SIG-M5 (cell line): Measurements from ENCODE around the gene FOXO6.

Experiments
- DNase-seq: peaks from one replicate; lab custom pipeline; 2025; lab: John Stamatoyannopoulos, UW

Gene FOXO6

DNA sequence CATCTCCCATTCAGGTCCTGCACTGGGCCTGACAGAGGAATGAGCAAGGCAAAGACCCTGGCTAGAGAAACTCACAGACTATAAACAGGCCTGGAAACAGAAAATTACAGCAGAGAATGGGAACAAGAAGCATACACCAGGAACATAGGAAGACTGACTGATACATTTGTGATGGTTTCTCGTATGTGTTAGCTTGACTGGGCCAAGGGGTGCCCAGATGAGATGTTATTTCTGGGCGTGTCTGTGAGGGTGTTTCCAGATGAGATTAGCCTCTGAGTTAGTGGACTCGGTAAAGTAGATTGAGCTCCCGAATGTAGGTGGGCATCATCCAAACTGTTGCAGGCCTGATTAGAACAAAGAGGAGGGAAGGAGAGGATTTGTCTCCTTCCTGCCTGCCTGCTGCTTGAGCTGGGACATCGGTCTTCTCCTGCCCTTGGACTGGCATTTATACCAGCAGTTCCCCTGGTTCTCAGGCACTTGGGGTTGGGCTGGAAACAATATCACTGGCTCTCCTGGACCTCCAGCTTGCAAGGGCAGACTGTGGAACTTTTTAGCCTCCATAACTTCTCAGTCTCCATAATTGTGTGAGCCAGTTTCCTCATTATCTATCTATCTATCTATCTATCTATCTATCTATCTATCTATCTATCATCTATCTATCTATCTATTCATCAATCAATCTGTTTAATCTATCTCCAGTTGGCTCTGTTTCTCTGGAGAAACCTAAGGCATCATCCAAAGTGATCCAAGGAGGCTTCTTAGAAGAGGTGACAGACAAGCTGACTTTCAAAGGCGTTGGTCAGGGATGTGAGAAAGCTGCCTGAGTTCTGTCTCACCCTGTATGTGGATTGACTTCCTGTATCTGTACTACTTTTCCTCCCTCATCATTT is 9.7 kb upstream of the FOXO6 start:
- DNase-seq = no peak

- DNase-seq = no peak
Observed at GRCh38 chr1:41353744-41354143, 7.5 kb upstream of the FOXO6 start.

- DNase-seq = no peak
Observed at GRCh38 chr1:41354956-41355355, 6.3 kb upstream of the FOXO6 start.

DNA sequence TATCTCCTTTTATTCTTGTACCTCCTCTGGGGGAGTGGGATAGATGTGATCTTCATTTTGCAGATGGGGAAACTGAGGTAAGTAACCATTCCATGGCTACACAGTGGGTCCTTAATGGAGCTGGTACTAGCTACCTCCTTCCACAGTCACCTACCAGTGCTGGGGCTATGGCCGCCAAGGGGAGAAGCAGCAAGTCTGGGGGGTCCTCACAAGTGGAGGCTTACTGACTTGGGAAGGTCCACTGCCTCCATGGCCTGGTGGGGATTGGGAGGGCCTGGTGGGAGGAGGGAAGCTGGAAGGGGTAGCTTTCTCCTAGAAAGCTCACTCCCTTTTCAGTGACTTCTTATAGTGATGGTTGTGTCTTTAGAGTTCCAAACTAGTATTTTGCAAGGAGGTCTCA is 5.9 kb upstream of the FOXO6 start:
- no peak for DNase-seq

DNA sequence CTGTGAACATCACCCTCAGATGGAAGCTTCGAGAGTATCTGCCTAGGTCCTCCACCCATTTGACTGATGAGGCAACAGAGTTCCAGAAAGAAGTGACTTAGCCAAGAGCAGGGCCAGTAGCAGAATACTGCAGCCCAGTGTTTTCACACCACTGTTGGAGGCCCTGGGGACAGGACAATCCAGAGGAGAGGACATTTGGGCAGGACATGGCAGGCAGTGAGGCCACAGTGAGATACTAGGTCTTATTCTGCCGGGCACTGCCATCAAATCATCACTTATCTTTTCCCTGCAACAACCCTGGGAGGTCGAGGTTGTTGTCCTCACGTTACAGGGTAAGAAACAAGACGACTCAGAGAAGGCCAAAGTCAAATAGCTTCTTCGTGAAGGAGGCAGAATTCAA is 5.5 kb upstream of the FOXO6 start:
- DNase-seq = no peak

DNA sequence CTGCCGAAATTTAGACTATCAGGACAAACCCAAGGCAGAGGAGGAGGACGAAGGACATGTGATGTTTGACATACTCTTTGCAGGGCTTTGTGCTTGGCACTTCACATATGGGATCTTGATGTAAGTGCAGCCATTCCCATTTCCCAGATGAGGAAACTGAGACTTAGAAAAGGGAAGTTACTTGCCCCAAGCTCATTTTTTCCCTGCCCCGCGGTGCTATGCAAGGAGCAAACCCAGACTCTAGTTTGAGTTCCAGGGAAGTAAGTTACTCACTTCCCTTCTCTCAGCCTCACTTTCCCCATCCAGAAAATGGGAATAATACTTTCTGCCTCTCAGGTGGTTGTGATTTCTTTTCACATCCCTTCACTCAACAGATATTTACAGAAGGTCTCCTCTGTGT is 4.5 kb upstream of the FOXO6 start:
- no peak for DNase-seq

GRCh38 chr1:41357451-41358101 is 3.7 kb upstream of the FOXO6 start:
- DNase-seq = no peak

GRCh38 chr1:41358131-41359021 is 2.9 kb upstream of the FOXO6 start:
- no peak for DNase-seq

DNA sequence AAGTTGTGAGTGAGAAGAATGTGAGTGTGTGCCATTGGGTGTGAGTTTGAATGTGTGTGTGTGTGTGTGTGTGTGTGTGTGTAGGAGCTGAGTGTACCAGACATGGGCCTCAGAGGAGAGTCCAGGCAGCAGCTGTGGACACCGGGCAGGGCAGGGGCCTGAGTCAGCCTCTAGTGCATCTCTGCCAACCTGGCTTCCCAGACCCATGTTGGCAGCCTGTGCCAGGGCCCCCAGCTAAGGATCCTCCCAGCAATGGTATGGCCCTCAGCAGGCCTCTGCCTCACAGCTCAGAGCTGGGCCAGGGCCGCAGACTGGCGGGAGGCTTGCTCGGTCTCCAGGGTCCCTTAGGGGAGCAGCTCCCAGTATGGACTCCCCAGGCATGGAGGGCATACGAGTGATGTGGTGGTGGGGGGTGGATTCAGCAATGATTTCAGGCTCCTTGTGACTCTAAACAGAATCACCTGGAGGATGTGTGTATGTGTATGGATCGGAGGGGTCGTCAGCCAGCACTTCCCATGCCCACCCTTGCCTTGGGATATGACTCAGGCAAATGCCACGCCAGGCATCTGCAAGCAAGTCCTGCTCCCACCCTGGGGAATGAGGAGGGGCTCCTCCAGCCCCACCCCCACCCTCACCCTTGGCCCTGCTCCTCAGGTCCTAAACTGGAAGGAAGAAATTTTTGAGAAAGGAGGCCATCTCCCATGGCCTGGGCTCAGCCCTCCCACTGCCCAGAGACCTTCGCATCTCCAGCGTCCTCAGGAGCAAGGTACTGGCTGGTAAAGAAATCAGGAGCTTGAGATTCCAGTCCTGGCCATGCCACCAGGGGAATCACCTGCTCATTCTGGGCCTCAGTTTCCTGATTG is 1.8 kb upstream of the FOXO6 start:
- DNase-seq = no peak

DNA sequence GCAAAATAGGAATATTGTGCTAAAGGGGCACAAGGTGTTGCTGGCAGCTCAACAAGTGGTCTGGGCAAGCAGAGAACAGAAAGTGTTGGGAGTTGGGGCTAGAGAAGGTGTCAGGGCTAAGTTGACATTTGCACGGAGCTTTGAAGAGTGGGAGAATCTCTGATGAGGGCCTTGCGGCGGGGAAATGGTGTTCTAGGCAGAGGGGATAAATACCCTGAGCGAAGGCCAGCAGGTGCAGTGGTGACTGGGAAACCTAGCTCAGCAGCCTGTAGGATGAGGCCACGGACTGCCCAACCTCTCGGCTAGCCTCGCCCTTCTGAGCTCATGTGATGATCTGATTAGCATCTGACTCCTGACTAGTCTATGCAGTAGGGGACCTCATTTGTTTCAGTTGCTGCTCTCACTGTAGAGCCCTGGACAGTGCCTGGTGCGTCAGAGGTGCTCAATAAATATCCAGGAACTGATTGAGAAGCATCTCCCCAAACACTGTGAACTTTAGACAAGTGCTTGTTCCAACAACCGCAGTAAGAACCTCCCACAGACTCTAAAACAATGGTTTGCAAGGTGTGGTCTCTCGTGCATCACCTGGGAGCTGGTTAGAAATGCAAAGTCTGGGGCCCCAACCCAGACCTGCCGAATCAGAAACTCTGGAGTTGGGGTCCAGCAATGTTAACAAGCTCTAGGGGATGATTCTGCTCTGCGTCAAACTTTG is 1.0 kb upstream of the FOXO6 start:
- no peak for DNase-seq

- DNase-seq = no peak
Observed at GRCh38 chr1:41361495-41362356, 492 bp downstream of the FOXO6 start.

DNA sequence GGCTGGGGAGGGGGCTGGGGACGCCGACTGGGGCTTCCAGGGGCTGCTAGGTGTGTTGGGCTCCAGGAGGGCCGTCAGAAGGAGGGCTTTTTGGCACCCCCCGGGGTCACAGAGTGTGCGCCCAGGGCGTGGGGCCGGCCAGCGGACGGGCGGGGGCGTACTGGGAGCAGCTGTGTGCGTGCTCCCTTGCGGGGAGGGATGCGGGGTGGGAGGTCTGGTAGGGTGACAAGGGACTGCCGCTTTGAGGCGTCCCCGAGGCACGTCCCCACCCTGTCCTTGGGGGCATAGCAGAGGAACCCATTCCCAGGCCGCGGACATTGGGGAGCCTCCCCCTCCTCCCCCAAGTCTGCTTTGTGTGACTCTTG is 1.1 kb downstream of the FOXO6 start:
- no peak for DNase-seq

- DNase-seq = no peak
Observed at GRCh38 chr1:41362749-41363590, 1.7 kb downstream of the FOXO6 start.

- no peak for DNase-seq
Observed at GRCh38 chr1:41363591-41364320, 2.5 kb downstream of the FOXO6 start.

- DNase-seq = no peak
Observed at GRCh38 chr1:41364442-41365319, 3.4 kb downstream of the FOXO6 start.

DNA sequence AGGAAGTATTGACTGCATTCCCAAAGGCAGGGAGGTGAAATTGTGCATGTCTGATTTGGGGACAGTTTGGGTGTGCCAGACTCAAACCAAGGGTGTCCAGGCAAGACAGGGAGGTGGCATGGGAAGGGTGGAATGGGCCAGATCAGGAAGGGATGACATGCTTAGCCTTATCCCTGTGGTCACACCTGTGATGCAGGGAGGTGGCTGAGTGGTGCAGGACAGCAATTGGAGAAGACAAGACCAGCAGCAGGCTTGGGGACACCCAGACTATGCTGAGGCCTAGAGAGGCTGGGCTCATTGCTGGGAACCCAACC is 4.0 kb downstream of the FOXO6 start:
- no peak for DNase-seq

GRCh38 chr1:41365772-41366454 is 4.7 kb downstream of the FOXO6 start:
- no peak for DNase-seq
